Activated T-helper 1 cell treated with anti-CD3 and anti-CD28 coated beads, Interleukin-12 subunit alpha, Interleukin-12 subunit beta, Interleukin-2, Interleukin-4 antibody, amounts not matched to agents 30 ng/mL and 10 ng/mL and 1 ng/mL, durations not matched to agents 14 hours and 24 hours and 36 hours (primary cell): Measurements from ENCODE around the gene CEP70. TPM values are rescaled to one million over a fixed set of nuclear protein-coding genes. Genes with fewer than 3 reads are reported as not detected.
"Not testable (repeated sequence)": the region's sequence is repeated elsewhere in the genome, so short reads cannot be mapped to it uniquely, and the experiment has no call there.

Experiments
- DNase-seq: peaks from one replicate; pipeline ENCODE4 v3.0.0; 2021; ENCODE audit warnings: low spot score
- H3K27ac Mint-ChIP-seq: one replicate; pipeline ENCODE4 v1.8.0; 2021; ENCODE audit warnings: mild to moderate bottlenecking, mixed read lengths
- H3K27me3 Mint-ChIP-seq: one replicate; pipeline ENCODE4 v1.8.0; 2022; ENCODE audit warnings: mild to moderate bottlenecking, moderate library complexity, mixed read lengths; ENCODE audit not compliant: insufficient read depth
- H3K36me3 Mint-ChIP-seq: one replicate; pipeline ENCODE4 v1.8.0; 2021; ENCODE audit warnings: low read depth, mixed read lengths
- H3K4me1 Mint-ChIP-seq: one replicate; pipeline ENCODE4 v1.8.0; 2021; ENCODE audit warnings: low read depth, mixed read lengths
- H3K4me3 Mint-ChIP-seq: one replicate; pipeline ENCODE4 v1.8.0; 2021; ENCODE audit warnings: mild to moderate bottlenecking, moderate library complexity, mixed read lengths
- H3K9me3 Mint-ChIP-seq: one replicate; pipeline ENCODE4 v1.8.0; 2021; ENCODE audit warnings: mixed read lengths
- intact Hi-C: fragments of 100-400 bp; cut with micrococcal nuclease; formaldehyde crosslinking; loops from one replicate; pipeline ENCODE4 v1.15.1; 2024
- total RNA-seq: library from RNA; stranded (reverse); gene quantifications from 2 replicates; pipeline ENCODE4 v1.2.3, GENCODE V29; 2022

Gene CEP70
- total RNA-seq, 1 donor from 2014 or later: 2.4 TPM

GRCh38 chr3:138493804-138494606 is 100.1 kb downstream of the CEP70 start:
- no peak overlapping the region for H3K27ac Mint-ChIP-seq
- no peak overlapping the region for H3K4me3 Mint-ChIP-seq
- no peak for DNase-seq
- H3K36me3 Mint-ChIP-seq: peaks cover 2% of the 10 kb centered on the region
- peaks cover 4% of the 10 kb centered on the region for H3K27me3 Mint-ChIP-seq
- intact Hi-C loops: no loop called here
- H3K9me3 Mint-ChIP-seq: peaks cover 9% of the 10 kb centered on the region
- peaks cover 12% of the 10 kb centered on the region for H3K4me1 Mint-ChIP-seq

- H3K9me3 Mint-ChIP-seq: peaks cover 14% of the 10 kb centered on the region
- peaks cover 4% of the 10 kb centered on the region for H3K27me3 Mint-ChIP-seq
- H3K4me1 Mint-ChIP-seq: peaks cover 12% of the 10 kb centered on the region
- H3K4me3 Mint-ChIP-seq: no peak overlapping the region
- peaks cover 2% of the 10 kb centered on the region for H3K36me3 Mint-ChIP-seq
- intact Hi-C loops: no loop called here
- no peak for DNase-seq
- H3K27ac Mint-ChIP-seq: no peak overlapping the region
Measured at GRCh38 chr3:138492980-138493675, 100.9 kb downstream of the CEP70 start.

- intact Hi-C loops: no loop called here
- H3K27me3 Mint-ChIP-seq: peaks cover 4% of the 10 kb centered on the region
Measured at GRCh38 chr3:138491971-138492370, 102.1 kb downstream of the CEP70 start.

GRCh38 chr3:138486580-138486979 is 107.5 kb downstream of the CEP70 start:
- H3K27me3 Mint-ChIP-seq, intact Hi-C loops, DNase-seq, H3K27ac Mint-ChIP-seq, H3K4me1 Mint-ChIP-seq, H3K4me3 Mint-ChIP-seq, H3K36me3 Mint-ChIP-seq: not testable (repeated sequence)
- H3K9me3 Mint-ChIP-seq: peaks cover 40% of the 10 kb centered on the region

More at GRCh38 chr3:138491971-138492370, 102.1 kb downstream of the CEP70 start:
- no peak for DNase-seq
- H3K36me3 Mint-ChIP-seq: no peaks in the 10 kb centered on the region
- H3K4me1 Mint-ChIP-seq: peaks cover 12% of the 10 kb centered on the region
- no peak overlapping the region for H3K4me3 Mint-ChIP-seq
- no peak overlapping the region for H3K27ac Mint-ChIP-seq
- peaks cover 26% of the 10 kb centered on the region for H3K9me3 Mint-ChIP-seq

- H3K27me3 Mint-ChIP-seq, H3K27ac Mint-ChIP-seq, DNase-seq, H3K4me3 Mint-ChIP-seq, intact Hi-C loops, H3K4me1 Mint-ChIP-seq, H3K36me3 Mint-ChIP-seq: not testable (repeated sequence)
- peaks cover 39% of the 10 kb centered on the region for H3K9me3 Mint-ChIP-seq
Measured at GRCh38 chr3:138484672-138485071, 109.4 kb downstream of the CEP70 start.

- no peak for DNase-seq
- intact Hi-C loops: loop anchor here (1.0 to 5.0 kb wide), 2 partner anchors 113 to 436 kb away; partner anchors contain the start of gene CEP70
- no peaks in the 10 kb centered on the region for H3K36me3 Mint-ChIP-seq
- peaks cover 10% of the 10 kb centered on the region for H3K27me3 Mint-ChIP-seq
- no peaks in the 10 kb centered on the region for H3K4me1 Mint-ChIP-seq
- no peak overlapping the region for H3K4me3 Mint-ChIP-seq
- no peaks in the 10 kb centered on the region for H3K9me3 Mint-ChIP-seq
- no peak overlapping the region for H3K27ac Mint-ChIP-seq
Measured at GRCh38 chr3:138479438-138479863, 114.6 kb downstream of the CEP70 start.

- no peak for DNase-seq
- intact Hi-C loops: loop anchor here (5.0 kb wide), 1 partner anchor 114 kb away; the partner anchor contains the start of gene CEP70
- Mint-ChIP-seq H3K9me3 (no peaks in the 10 kb centered on the region), H3K27ac (no peak overlapping the region), H3K4me1 (no peaks in the 10 kb centered on the region), H3K27me3 (peaks cover 10% of the 10 kb centered on the region), H3K4me3 (no peak overlapping the region), H3K36me3 (no peaks in the 10 kb centered on the region)
Measured at GRCh38 chr3:138477801-138478200, 116.3 kb downstream of the CEP70 start.

GRCh38 chr3:138477120-138477519 is 116.9 kb downstream of the CEP70 start:
- Mint-ChIP-seq H3K27ac (no peak overlapping the region), H3K4me1 (no peaks in the 10 kb centered on the region), H3K9me3 (no peaks in the 10 kb centered on the region), H3K27me3 (peaks cover 4% of the 10 kb centered on the region), H3K36me3 (no peaks in the 10 kb centered on the region), H3K4me3 (no peak overlapping the region)
- no peak for DNase-seq
- intact Hi-C loops: loop anchor here (5.0 kb wide), 1 partner anchor 115 kb away; the partner anchor contains the start of gene CEP70

- H3K36me3 Mint-ChIP-seq: no peaks in the 10 kb centered on the region
- no peak overlapping the region for H3K4me3 Mint-ChIP-seq
- intact Hi-C loops: loop anchor here (5.0 kb wide), 1 partner anchor 116 kb away; the partner anchor contains the start of gene CEP70
- no peaks in the 10 kb centered on the region for H3K4me1 Mint-ChIP-seq
- no peak overlapping the region for H3K27ac Mint-ChIP-seq
- H3K27me3 Mint-ChIP-seq: peaks cover 4% of the 10 kb centered on the region
- DNase-seq: no peak
- no peaks in the 10 kb centered on the region for H3K9me3 Mint-ChIP-seq
Measured at GRCh38 chr3:138476526-138476925, 117.5 kb downstream of the CEP70 start.

- Mint-ChIP-seq H3K9me3 (no peaks in the 10 kb centered on the region), H3K4me1 (no peaks in the 10 kb centered on the region), H3K27ac (no peak overlapping the region), H3K4me3 (no peak overlapping the region), H3K36me3 (no peaks in the 10 kb centered on the region), H3K27me3 (peaks cover 4% of the 10 kb centered on the region)
- no peak for DNase-seq
- intact Hi-C loops: no loop called here
Measured at GRCh38 chr3:138474163-138474562, 119.9 kb downstream of the CEP70 start.

GRCh38 chr3:138473391-138473790 is 120.7 kb downstream of the CEP70 start:
- no peaks in the 10 kb centered on the region for H3K4me1 Mint-ChIP-seq
- no peaks in the 10 kb centered on the region for H3K9me3 Mint-ChIP-seq
- no peak for DNase-seq
- H3K27me3 Mint-ChIP-seq: peaks cover 5% of the 10 kb centered on the region
- H3K27ac Mint-ChIP-seq: no peak overlapping the region
- H3K36me3 Mint-ChIP-seq: no peaks in the 10 kb centered on the region
- intact Hi-C loops: no loop called here
- no peak overlapping the region for H3K4me3 Mint-ChIP-seq

- no peak for DNase-seq
- Mint-ChIP-seq H3K4me3 (no peak overlapping the region), H3K27ac (no peak overlapping the region), H3K4me1 (no peaks in the 10 kb centered on the region), H3K27me3 (peaks cover 7% of the 10 kb centered on the region), H3K9me3 (no peaks in the 10 kb centered on the region), H3K36me3 (no peaks in the 10 kb centered on the region)
- intact Hi-C loops: no loop called here
Measured at GRCh38 chr3:138472141-138472825, 121.8 kb downstream of the CEP70 start.
